ENCODE data around the gene OTP.
"Not testable (repeated sequence)": the region's sequence is repeated elsewhere in the genome, so short reads cannot be mapped to it uniquely, and the experiment has no call there.

OTP gene

GRCh38 chr5:77607324-77607723 lies 31.2 kb downstream of the OTP start:
- no peak for TF ChIP-seq CTCF (conservative IDR thresholded peaks at IDR 0.05; ENCODE audit: low read depth, low read length)
- H3K4me3 ChIP-seq (ENCODE audit: low read length): no peak overlapping the region
- DNase-seq (ENCODE audit: low read depth): no peak

GRCh38 chr5:77606279-77606678 lies 32.2 kb downstream of the OTP start:
- H3K4me3 ChIP-seq (ENCODE audit: low read length): no peak overlapping the region
- DNase-seq (ENCODE audit: low read depth): no peak
- no peak for TF ChIP-seq CTCF (conservative IDR thresholded peaks at IDR 0.05; ENCODE audit: low read depth, low read length)

- no peak for DNase-seq (ENCODE audit: low read depth)
- TF ChIP-seq CTCF (conservative IDR thresholded peaks at IDR 0.05; ENCODE audit: low read depth, low read length): no peak
- H3K4me3 ChIP-seq (ENCODE audit: low read length): no peak overlapping the region
These were observed 38.8 kb downstream of the OTP start for GRCh38 chr5:77599679-77600078.

GRCh38 chr5:77590347-77590746 lies 48.2 kb downstream of the OTP start:
- no peak for DNase-seq (ENCODE audit: low read depth)
- H3K4me3 ChIP-seq (ENCODE audit: low read length): no peak overlapping the region
- no peak for TF ChIP-seq CTCF (conservative IDR thresholded peaks at IDR 0.05; ENCODE audit: low read depth, low read length)

GRCh38 chr5:77588175-77588574 lies 50.3 kb downstream of the OTP start:
- no peak for TF ChIP-seq CTCF (conservative IDR thresholded peaks at IDR 0.05; ENCODE audit: low read depth, low read length)
- DNase-seq (ENCODE audit: low read depth): no peak
- no peak overlapping the region for H3K4me3 ChIP-seq (ENCODE audit: low read length)

GRCh38 chr5:77586101-77586500 lies 52.4 kb downstream of the OTP start:
- DNase-seq (ENCODE audit: low read depth): no peak
- TF ChIP-seq CTCF (conservative IDR thresholded peaks at IDR 0.05; ENCODE audit: low read depth, low read length): no peak
- H3K4me3 ChIP-seq (ENCODE audit: low read length): no peak overlapping the region

- DNase-seq (ENCODE audit: low read depth): not testable (repeated sequence)
These were observed 56.4 kb downstream of the OTP start for GRCh38 chr5:77582143-77582542.

More at GRCh38 chr5:77582143-77582542, 56.4 kb downstream of the OTP start:
- not testable (repeated sequence) for H3K4me3 ChIP-seq (ENCODE audit: low read length)

Data from retinal pigment epithelial cell (primary cell).